AG04450 (cell line): ENCODE results near the gene RNF208. TPM values are rescaled to one million over a fixed set of nuclear protein-coding genes. Genes with fewer than 3 reads are reported as not detected.
A peak's percentile ranks its signal among the peaks of the same experiment; 100 is the strongest.

ENCODE experiments used
- CTCF ChIA-PET: fragments of 300-600, 350-600 bp; formaldehyde crosslinking; extraction: SDS; loops from one replicate; lab custom pipeline; 2022; ENCODE audit warnings: antibody characterized with exemption, inconsistent platforms; lab: Charles Lee
- POLR2A ChIA-PET: fragments of 350-600 bp; formaldehyde crosslinking; extraction: SDS; loops from one replicate; lab custom pipeline; 2021; ENCODE audit warnings: antibody characterized with exemption, inconsistent platforms; lab: Yijun Ruan, JAX
- DNase-seq: peaks from one replicate; pipeline ENCODE4 v3.0.0-alpha.2; 2011; ENCODE audit warnings: low read depth, low spot score
- H3K27ac ChIP-seq: one replicate; pipeline ENCODE4 v1.5.1; 2012; ENCODE audit warnings: low read depth, low read length, control low read depth
- H3K27me3 ChIP-seq: one replicate; pipeline ENCODE4 v1.6.0; 2012; ENCODE audit warnings: low read length; ENCODE audit not compliant: control insufficient read depth, insufficient read depth
- H3K4me3 ChIP-seq: 2 replicates; pipeline ENCODE4 v1.5.1; 2011; ENCODE audit warnings: mild to moderate bottlenecking, low read depth, low read length, control low read depth
- H3K9me3 ChIP-seq: 2 replicates; pipeline ENCODE4 v1.5.1; 2012; ENCODE audit warnings: low read length; ENCODE audit not compliant: control insufficient read depth, insufficient read depth
- polyA plus RNA-seq: library from polyadenylated mRNA; depleted of rRNA; stranded (reverse); fragments of >200 nt; gene quantifications from 2 replicates; pipeline ENCODE4 v1.2.3, GENCODE V29; 2011
- TF ChIP-seq, protein P1 (sequence below): IDR thresholded peaks from 2 replicates; pipeline ENCODE4 v1.5.1; 2011; ENCODE audit warnings: low read depth, low read length, control low read depth, inconsistent platforms

Gene RNF208
- polyA plus RNA-seq, 1 experiment: 0.17 TPM

DNA sequence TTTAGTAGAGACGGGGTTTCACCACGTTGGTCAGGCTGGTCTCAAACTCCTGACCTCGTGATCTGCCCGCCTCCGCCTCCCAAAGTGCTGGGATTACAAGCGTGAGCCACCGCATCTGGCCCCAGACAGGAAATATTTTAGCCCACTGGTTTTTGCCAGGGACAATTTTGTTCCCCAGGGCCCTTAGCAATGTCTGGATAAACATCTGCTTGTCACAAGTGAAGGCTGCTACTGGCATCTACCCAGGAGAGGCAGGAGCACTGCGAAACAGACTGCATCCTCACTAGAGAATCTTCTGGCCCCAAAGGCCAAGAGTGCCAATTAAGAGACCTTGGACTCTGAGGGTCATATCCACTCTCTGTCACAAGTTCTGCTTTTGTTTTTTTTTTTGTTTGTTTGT is 19.1 kb downstream of the RNF208 start:
- Histone ChIP-seq H3K27me3 (no peaks in the 10 kb centered on the region), H3K4me3 (no peak overlapping the region), H3K27ac (no peak overlapping the region), H3K9me3 (no peaks in the 10 kb centered on the region; the same call in 1 of the 2 replicates)
- CTCF ChIA-PET: interaction anchor here (1.3 kb wide), 1 partner anchor 33 kb away, joined by 3 read pairs; no protein-coding TSS in a partner anchor
- DNase-seq: no peak
- POLR2A ChIA-PET: no interaction called here
- TF ChIP-seq, protein P1, sequence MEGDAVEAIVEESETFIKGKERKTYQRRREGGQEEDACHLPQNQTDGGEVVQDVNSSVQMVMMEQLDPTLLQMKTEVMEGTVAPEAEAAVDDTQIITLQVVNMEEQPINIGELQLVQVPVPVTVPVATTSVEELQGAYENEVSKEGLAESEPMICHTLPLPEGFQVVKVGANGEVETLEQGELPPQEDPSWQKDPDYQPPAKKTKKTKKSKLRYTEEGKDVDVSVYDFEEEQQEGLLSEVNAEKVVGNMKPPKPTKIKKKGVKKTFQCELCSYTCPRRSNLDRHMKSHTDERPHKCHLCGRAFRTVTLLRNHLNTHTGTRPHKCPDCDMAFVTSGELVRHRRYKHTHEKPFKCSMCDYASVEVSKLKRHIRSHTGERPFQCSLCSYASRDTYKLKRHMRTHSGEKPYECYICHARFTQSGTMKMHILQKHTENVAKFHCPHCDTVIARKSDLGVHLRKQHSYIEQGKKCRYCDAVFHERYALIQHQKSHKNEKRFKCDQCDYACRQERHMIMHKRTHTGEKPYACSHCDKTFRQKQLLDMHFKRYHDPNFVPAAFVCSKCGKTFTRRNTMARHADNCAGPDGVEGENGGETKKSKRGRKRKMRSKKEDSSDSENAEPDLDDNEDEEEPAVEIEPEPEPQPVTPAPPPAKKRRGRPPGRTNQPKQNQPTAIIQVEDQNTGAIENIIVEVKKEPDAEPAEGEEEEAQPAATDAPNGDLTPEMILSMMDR: no peak

DNA sequence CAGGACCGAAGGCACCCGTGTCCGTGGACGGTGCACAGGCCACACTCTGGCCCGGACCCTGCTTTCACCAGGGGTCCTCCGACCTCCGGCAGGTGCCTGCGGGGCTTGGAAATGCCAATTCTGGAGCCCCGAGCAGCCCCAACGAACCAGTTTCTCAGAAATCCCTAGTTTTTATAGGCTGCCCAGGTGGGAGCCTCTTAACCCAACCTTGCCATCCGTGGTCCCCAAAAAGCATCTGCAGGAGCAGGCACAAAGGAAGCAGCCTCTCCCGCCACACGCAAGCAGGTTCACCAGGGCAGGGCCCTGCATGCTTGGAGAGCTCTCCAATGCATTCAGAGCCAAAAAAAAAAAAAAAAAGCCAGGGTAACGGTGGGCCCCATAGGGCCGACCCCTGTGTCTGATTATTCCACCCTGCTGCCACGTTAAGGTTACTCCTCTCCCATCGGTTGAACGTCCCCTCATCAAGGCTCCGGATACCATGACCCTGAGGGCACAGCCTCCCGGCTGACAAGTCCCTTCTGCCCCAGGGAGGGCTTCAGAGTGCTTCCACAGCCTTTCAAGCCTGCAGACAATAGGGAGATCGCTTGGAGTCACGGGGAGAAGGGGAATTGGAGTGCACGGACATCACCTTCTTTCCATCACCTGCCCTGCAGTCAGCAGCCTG is 20.7 kb downstream of the RNF208 start:
- Histone ChIP-seq H3K9me3 (no peaks in the 10 kb centered on the region; the same call in 1 of the 2 replicates), H3K27me3 (no peaks in the 10 kb centered on the region), H3K27ac (no peak overlapping the region), H3K4me3 (peak overlapping the region; percentile 77)
- CTCF ChIA-PET: interaction anchor here (1.2 to 1.5 kb wide), 2 partner anchors 12 to 35 kb away, joined by 6 read pairs; partner anchors contain the start of genes ANAPC2 and SSNA1
- no peak for DNase-seq
- POLR2A ChIA-PET: interaction anchor here (0.5 to 1.8 kb wide), 12 partner anchors 12 to 326 kb away, joined by 3 to 38 read pairs (median 6); partner anchors contain the start of genes ANAPC2, MAN1B1, SSNA1 and TUBB4B
- TF ChIP-seq, protein P1: no peak

- CTCF ChIA-PET: interaction anchor here (1.2 to 1.5 kb wide), 2 partner anchors 12 to 36 kb away, joined by 6 read pairs; partner anchors contain the start of genes ANAPC2 and SSNA1
- TF ChIP-seq, protein P1: no peak
- Histone ChIP-seq H3K27me3 (no peaks in the 10 kb centered on the region), H3K27ac (no peak within 1 kb of the TSS), H3K9me3 (no peaks in the 10 kb centered on the region; the same call in 1 of the 2 replicates), H3K4me3 (peak within 1 kb of the TSS; percentile 77)
- POLR2A ChIA-PET: interaction anchor here (0.5 to 1.8 kb wide), 12 partner anchors 12 to 326 kb away, joined by 3 to 38 read pairs (median 6); partner anchors contain the start of genes ANAPC2, MAN1B1, SSNA1 and TUBB4B
- peak; percentile 94 for DNase-seq
Measured at GRCh38 chr9:137200311-137201204, 21.5 kb downstream of the RNF208 start, which contains the start of gene TPRN. TPRN (minus strand) TSS chr9:137200741; CDS start chr9:137200711, 30 bp downstream.

DNA sequence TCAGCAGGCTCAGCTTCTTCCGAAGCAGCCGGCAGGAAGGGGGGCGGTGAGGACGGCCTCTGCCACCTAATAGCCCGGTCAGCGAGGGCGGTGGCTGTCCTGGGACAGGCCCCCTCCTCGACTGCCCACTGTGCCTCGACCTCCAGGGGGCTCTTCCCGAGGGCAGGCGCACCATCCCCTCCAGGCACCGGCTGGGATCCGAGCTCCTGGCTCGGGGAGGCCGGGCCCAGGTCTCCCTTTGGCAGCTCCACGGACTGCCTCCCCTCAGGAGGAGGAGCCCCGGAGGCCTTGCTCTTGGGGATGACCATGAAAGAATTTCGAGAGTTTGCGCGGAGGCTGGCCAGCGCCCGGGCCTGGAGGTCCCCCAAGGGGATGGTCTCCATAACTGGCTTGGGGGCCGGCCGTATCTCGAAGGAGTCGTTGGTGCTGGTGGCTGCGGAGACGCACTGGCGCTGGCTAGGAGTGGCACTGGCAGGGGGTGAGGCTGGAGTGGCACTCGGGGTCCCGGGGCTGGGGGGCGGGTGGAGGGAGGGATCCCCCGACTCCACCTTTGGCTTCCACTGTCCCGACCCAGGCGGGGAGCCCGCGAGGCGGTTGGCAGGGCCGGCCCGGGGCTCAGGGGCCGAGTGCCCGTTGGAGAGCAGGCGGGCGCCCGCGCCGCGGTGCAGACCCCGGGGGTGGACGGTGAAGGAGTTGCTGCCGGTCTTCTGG is 22.5 kb downstream of the RNF208 start:
- DNase-seq: no peak
- TF ChIP-seq, protein P1: no peak
- Histone ChIP-seq H3K9me3 (no peaks in the 10 kb centered on the region; the same call in 1 of the 2 replicates), H3K27ac (no peak overlapping the region), H3K4me3 (peak overlapping the region; percentile 56), H3K27me3 (no peaks in the 10 kb centered on the region)
- ChIA-PET POLR2A (interaction anchor here (0.6 to 2.4 kb wide), 4 partner anchors 10 to 68 kb away, joined by 3 to 13 read pairs (median 6); partner anchors contain the start of gene TUBB4B), CTCF (interaction anchor here (0.8 kb wide), 1 partner anchor 37 kb away, joined by 5 read pairs; no protein-coding TSS in a partner anchor)
